K562 (cell line): ENCODE results near the gene JPT2.

Experiments used
- CBX5 ChIP-seq: IDR thresholded peaks from 2 replicates; pipeline ENCODE4 v1.6.1; 2014; ENCODE audit warnings: low read depth, borderline replicate concordance
- TAF7 ChIP-seq: fragments of 450-650 bp; IDR thresholded peaks from 2 replicates; pipeline ENCODE4 v1.6.1; 2016; ENCODE audit warnings: missing genetic modification characterization, missing compliant biosample characterization
- TF ChIP-seq, protein P1 (sequence below): fragments of 250-450 bp; sonication (Bioruptor Pico); IDR thresholded peaks from 2 replicates; pipeline ENCODE4 v1.9.0; 2021; ENCODE audit warnings: mild to moderate bottlenecking, inconsistent platforms

DNA sequence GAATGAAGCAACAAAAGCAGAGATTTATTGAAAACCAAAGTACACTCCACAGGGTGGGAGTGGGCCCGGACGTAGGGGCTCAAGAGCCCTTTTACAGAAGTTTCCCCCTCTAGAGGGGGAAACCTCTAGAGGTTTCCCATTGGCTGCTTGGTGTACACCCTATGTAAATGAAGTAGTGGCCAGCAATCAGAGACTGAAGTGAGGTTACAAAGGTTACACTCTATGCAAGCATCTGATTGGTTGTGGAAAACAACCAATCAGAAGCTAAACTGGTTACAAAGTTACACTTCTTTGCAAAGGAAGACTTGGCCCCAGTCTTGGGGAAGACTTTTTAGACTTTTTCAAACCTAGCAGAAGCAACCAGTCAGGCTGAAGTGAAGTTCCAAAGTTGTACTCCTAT is 38.8 kb upstream of the JPT2 start:
- TF ChIP-seq, protein P1, sequence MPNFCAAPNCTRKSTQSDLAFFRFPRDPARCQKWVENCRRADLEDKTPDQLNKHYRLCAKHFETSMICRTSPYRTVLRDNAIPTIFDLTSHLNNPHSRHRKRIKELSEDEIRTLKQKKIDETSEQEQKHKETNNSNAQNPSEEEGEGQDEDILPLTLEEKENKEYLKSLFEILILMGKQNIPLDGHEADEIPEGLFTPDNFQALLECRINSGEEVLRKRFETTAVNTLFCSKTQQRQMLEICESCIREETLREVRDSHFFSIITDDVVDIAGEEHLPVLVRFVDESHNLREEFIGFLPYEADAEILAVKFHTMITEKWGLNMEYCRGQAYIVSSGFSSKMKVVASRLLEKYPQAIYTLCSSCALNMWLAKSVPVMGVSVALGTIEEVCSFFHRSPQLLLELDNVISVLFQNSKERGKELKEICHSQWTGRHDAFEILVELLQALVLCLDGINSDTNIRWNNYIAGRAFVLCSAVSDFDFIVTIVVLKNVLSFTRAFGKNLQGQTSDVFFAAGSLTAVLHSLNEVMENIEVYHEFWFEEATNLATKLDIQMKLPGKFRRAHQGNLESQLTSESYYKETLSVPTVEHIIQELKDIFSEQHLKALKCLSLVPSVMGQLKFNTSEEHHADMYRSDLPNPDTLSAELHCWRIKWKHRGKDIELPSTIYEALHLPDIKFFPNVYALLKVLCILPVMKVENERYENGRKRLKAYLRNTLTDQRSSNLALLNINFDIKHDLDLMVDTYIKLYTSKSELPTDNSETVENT (CRISPR knock-in tag) = no peak
- no peak for TF ChIP-seq TAF7 (tag)
- no peak for TF ChIP-seq CBX5
